Ishikawa (cell line): Measurements from ENCODE around the gene NELL1.

Source experiments
- EP300 ChIP-seq: IDR thresholded peaks from 2 replicates; pipeline ENCODE4 v1.6.1; 2012; ENCODE audit warnings: borderline replicate concordance
- YY1 ChIP-seq: IDR thresholded peaks from 2 replicates; pipeline ENCODE4 v1.6.1; 2012; ENCODE audit warnings: low read depth

DNA sequence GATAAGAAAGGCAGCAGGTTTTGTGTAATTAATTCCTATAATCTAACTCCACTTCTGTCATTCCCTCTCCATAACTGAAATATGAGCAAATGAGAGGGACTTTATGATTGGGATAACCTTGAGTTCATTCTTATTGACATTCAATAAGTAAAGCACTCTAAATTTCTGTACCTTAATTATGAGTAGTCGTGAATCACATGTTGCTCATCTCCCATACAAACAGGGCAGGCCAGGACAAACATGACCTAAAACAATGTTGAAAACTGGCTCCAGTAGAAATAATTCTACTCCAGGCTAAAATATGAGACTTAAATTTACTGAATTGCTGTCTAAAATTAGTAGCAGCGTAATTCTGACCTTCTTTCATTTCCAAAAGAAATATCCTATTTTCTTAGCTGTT, 505.4 kb downstream of the NELL1 start:
- TF ChIP-seq YY1: no peak
- no peak for TF ChIP-seq EP300
